ENCODE data around the gene A4GNT.

GRCh38 chr3:138092023-138092422 is 40.2 kb downstream of the A4GNT start:
- TF ChIP-seq, protein P1, sequence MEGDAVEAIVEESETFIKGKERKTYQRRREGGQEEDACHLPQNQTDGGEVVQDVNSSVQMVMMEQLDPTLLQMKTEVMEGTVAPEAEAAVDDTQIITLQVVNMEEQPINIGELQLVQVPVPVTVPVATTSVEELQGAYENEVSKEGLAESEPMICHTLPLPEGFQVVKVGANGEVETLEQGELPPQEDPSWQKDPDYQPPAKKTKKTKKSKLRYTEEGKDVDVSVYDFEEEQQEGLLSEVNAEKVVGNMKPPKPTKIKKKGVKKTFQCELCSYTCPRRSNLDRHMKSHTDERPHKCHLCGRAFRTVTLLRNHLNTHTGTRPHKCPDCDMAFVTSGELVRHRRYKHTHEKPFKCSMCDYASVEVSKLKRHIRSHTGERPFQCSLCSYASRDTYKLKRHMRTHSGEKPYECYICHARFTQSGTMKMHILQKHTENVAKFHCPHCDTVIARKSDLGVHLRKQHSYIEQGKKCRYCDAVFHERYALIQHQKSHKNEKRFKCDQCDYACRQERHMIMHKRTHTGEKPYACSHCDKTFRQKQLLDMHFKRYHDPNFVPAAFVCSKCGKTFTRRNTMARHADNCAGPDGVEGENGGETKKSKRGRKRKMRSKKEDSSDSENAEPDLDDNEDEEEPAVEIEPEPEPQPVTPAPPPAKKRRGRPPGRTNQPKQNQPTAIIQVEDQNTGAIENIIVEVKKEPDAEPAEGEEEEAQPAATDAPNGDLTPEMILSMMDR (IDR thresholded peaks at IDR 0.05), result no peak
- TF ChIP-seq POLR2A (IDR thresholded peaks at IDR 0.05), result no peak
